Endothelial cell of umbilical vein (primary cell): ENCODE measurements around the gene HOXD4. TPM values are rescaled to one million over a fixed set of nuclear protein-coding genes. Genes with fewer than 3 reads are reported as not detected.

Source experiments
- BruUV-seq: library from RNA; stranded (reverse); fragments of 400-500 nt; replicated peaks from 2 replicates; lab custom pipeline; 2021; lab: Mats Ljungman, UMichigan
- CTCF ChIA-PET: fragments of 300-600, 350-600 bp; sonication (Branson Sonifier 250); formaldehyde crosslinking; loops from one replicate; lab custom pipeline; 2021; ENCODE audit warnings: antibody characterized with exemption, inconsistent platforms; lab: Charles Lee
- POLR2A ChIA-PET: fragments of 300-600, 350-600 bp; sonication (Branson Sonifier 250); formaldehyde crosslinking; loops from one replicate; lab custom pipeline; 2021; ENCODE audit warnings: antibody characterized with exemption, inconsistent platforms; lab: Charles Lee
- DNase-seq: peaks from one replicate; pipeline ENCODE4 v3.0.0-alpha.2; 2011; ENCODE audit warnings: low read depth, low spot score
- FAIRE-seq: peaks from 2 replicates; lab custom pipeline; 2011; peaks lifted over from hg19 to GRCh38; lab: Jason Lieb, UNC
- H2AFZ ChIP-seq: 2 replicates; pipeline ENCODE4 v1.6.0; 2012; ENCODE audit warnings: low read depth, low read length, control low read depth, inconsistent platforms
- H3K27ac ChIP-seq: 2 replicates; pipeline ENCODE4 v1.5.1; 2011; ENCODE audit warnings: low read depth, mild to moderate bottlenecking, control low read depth, low read length, moderate library complexity; ENCODE audit not compliant: insufficient read depth
- H3K27me3 ChIP-seq, 2 experiments: 2 replicates each; pipeline versions ENCODE4 v1.6.0 to v1.6.1; 2011; ENCODE audit warnings: low read length in 2 of 2, mixed read lengths in 1 of 2; ENCODE audit not compliant: control insufficient read depth in 2 of 2, insufficient read depth in 2 of 2
- H3K36me3 ChIP-seq, 2 experiments: 2 replicates in 1 of 2; 3 replicates in 1 of 2; pipeline ENCODE4 v1.5.1; 2011; ENCODE audit warnings: low read length in 2 of 2, mild to moderate bottlenecking in 1 of 2, moderate library complexity in 1 of 2; ENCODE audit not compliant: control insufficient read depth in 2 of 2, insufficient read depth in 2 of 2; ENCODE audit errors: extremely low read depth in 1 of 2
- H3K4me1 ChIP-seq: 3 replicates; pipeline ENCODE4 v1.5.1; 2011; ENCODE audit warnings: mild to moderate bottlenecking, low read length; ENCODE audit not compliant: control insufficient read depth, insufficient read depth; ENCODE audit errors: extremely low read depth
- H3K4me2 ChIP-seq: 2 replicates; pipeline ENCODE4 v1.6.1; 2011; ENCODE audit warnings: low read length, control low read depth, mixed read lengths; ENCODE audit not compliant: insufficient read depth
- H3K4me3 ChIP-seq, 3 experiments: fragments of 200-600 bp in 1 of 3; sonication (generic), shearing (Covaris generic) in 1 of 3; replicated peaks in 1 of 3; 2 replicates each; pipeline ENCODE4 v1.5.1; 2011 to 2016; ENCODE audit warnings: control low read depth in 3 of 3, low read length in 3 of 3, mild to moderate bottlenecking in 2 of 3, inconsistent platforms in 1 of 3, low read depth in 1 of 3, moderate library complexity in 1 of 3; ENCODE audit not compliant: insufficient read depth in 1 of 3
- H3K79me2 ChIP-seq: 2 replicates; pipeline ENCODE4 v1.6.0; 2012; ENCODE audit warnings: low read length, inconsistent platforms; ENCODE audit not compliant: control insufficient read depth, insufficient read depth
- H3K9ac ChIP-seq: replicated peaks from 2 replicates; pipeline ENCODE3; 2011; ENCODE audit warnings: low read length, control low read depth; ENCODE audit not compliant: insufficient read depth; ENCODE audit errors: extremely low read depth
- H3K9me1 ChIP-seq: replicated peaks from 3 replicates; pipeline ENCODE4 v1.6.0; 2011; ENCODE audit warnings: mild to moderate bottlenecking, low read length; ENCODE audit not compliant: control insufficient read depth, insufficient read depth; ENCODE audit errors: extremely low read depth
- H3K9me3 ChIP-seq: replicated peaks from 2 replicates; pipeline ENCODE4 v1.5.1; 2012; ENCODE audit warnings: low read length, inconsistent platforms; ENCODE audit not compliant: control insufficient read depth, insufficient read depth
- H4K20me1 ChIP-seq: replicated peaks from 2 replicates; pipeline ENCODE3; 2011; ENCODE audit warnings: mild to moderate bottlenecking, low read length; ENCODE audit not compliant: control insufficient read depth, insufficient read depth; ENCODE audit errors: extremely low read depth
- EZH2 ChIP-seq: IDR thresholded peaks from 2 replicates; pipeline ENCODE4 v1.6.1; 2012; ENCODE audit warnings: borderline replicate concordance, low read depth, mild to moderate bottlenecking, moderate library complexity, low read length, inconsistent platforms; ENCODE audit not compliant: severe bottlenecking
- FOS ChIP-seq: IDR thresholded peaks from 2 replicates; pipeline ENCODE4 v1.6.1; 2011; ENCODE audit warnings: mild to moderate bottlenecking, low read length, moderate library complexity, borderline replicate concordance; ENCODE audit not compliant: insufficient read depth
- GATA2 ChIP-seq: IDR thresholded peaks from 2 replicates; pipeline ENCODE4 v1.7.0; 2011; ENCODE audit warnings: low read depth, mild to moderate bottlenecking, moderate library complexity, mixed read lengths, low read length; ENCODE audit not compliant: insufficient read length, insufficient read depth
- JUN ChIP-seq: IDR thresholded peaks from 2 replicates; pipeline ENCODE4 v1.6.1; 2011; ENCODE audit warnings: borderline replicate concordance, low read depth; ENCODE audit not compliant: insufficient read length, insufficient read depth
- MYC ChIP-seq: IDR thresholded peaks from one replicate; pipeline ENCODE4 v1.6.1; 2011; ENCODE audit warnings: mild to moderate bottlenecking, low read depth, low read length
- POLR2A ChIP-seq: IDR thresholded peaks from 2 replicates; pipeline ENCODE4 v1.6.1; 2012; ENCODE audit warnings: low read depth, mild to moderate bottlenecking, control low read depth, low read length
- POLR2AphosphoS5 ChIP-seq: IDR thresholded peaks from 2 replicates; pipeline ENCODE4 v1.6.1; 2012; ENCODE audit warnings: low read depth, mild to moderate bottlenecking, control low read depth, low read length, moderate library complexity; ENCODE audit not compliant: insufficient read depth
- dilution Hi-C: fragments of 300-500 bp; cut with MboI; formaldehyde crosslinking; loops from one replicate; pipeline ENCODE4 v1.15.0; 2019; ENCODE audit warnings: low sequenced_read_pairs; ENCODE audit not compliant: extremely low pct_ligation_motif_present
- intact Hi-C: fragments of 100-400 bp; cut with micrococcal nuclease; formaldehyde crosslinking; loops from one replicate; pipeline ENCODE4 v1.10.0; 2022
- polyA plus RNA-seq, 4 experiments: library from polyadenylated mRNA; depleted of rRNA in 3 of 4; stranded (reverse) in 3 of 4; unstranded in 1 of 4; fragments of >200 nt; gene quantifications; 2 replicates each; pipeline versions ENCODE4 v1.2.1 to v1.2.3, GENCODE V29; 2011 to 2012; ENCODE audit warnings: missing spikeins in 1 of 4
- total RNA-seq: library from RNA; stranded (reverse); gene quantifications from 2 replicates; pipeline ENCODE4 v1.2.3, GENCODE V29; 2021
- TF ChIP-seq, protein P1 (sequence below): IDR thresholded peaks from 2 replicates; pipeline ENCODE4 v1.6.1; 2011; ENCODE audit not compliant: insufficient read depth, insufficient read length
- TF ChIP-seq, protein P2 (sequence below), 2 donors: IDR thresholded peaks; 1 replicate in 1 of 2; 2 replicates in 1 of 2; pipeline ENCODE4 v1.5.1; 2011; ENCODE audit warnings: low read length in 2 of 2, mild to moderate bottlenecking in 2 of 2, moderate library complexity in 2 of 2, control low read depth in 1 of 2, inconsistent platforms in 1 of 2, low read depth in 1 of 2; ENCODE audit not compliant: insufficient read depth in 1 of 2; ENCODE audit errors: extremely low read depth in 1 of 2

HOXD4 gene
- total and polyA plus RNA-seq, 2 donors (not counting 3 experiments of a cell fraction or from before 2014, with no cell fraction given) = 7.6 to 13.7 TPM

DNA sequence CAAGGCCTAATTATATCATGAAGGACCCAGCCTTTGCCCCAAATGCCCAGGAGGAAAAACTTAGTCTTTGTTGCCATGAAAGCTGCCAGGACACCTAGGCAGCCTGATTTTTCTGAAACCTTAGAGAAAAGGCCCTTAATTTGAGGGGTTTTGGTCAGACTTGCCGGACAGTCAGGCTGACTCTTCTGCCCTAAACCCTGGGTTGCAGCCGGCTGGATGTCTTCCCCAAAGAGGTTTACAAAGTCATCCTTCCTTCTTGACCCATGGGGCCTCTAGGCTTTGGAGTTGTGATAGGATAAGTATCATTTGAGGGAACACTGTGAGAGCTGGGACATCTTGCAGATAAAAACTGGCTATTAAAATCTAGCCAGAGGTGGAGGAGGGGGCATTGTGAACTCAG lies 34.7 kb downstream of the HOXD4 start:
- DNase-seq = no peak
- intact Hi-C loops (loop anchor here (5.0 kb wide), 2 partner anchors 96 to 466 kb away; no protein-coding TSS in a partner anchor), dilution Hi-C loops (no loop called here)
- TF ChIP-seq EZH2 = no peak
- TF ChIP-seq, protein P1, sequence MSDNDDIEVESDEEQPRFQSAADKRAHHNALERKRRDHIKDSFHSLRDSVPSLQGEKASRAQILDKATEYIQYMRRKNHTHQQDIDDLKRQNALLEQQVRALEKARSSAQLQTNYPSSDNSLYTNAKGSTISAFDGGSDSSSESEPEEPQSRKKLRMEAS = no peak
- no peak for TF ChIP-seq GATA2
- TF ChIP-seq MYC = no peak
- TF ChIP-seq FOS = no peak
- no peak for TF ChIP-seq POLR2A
- TF ChIP-seq JUN = no peak
- TF ChIP-seq, protein P2, sequence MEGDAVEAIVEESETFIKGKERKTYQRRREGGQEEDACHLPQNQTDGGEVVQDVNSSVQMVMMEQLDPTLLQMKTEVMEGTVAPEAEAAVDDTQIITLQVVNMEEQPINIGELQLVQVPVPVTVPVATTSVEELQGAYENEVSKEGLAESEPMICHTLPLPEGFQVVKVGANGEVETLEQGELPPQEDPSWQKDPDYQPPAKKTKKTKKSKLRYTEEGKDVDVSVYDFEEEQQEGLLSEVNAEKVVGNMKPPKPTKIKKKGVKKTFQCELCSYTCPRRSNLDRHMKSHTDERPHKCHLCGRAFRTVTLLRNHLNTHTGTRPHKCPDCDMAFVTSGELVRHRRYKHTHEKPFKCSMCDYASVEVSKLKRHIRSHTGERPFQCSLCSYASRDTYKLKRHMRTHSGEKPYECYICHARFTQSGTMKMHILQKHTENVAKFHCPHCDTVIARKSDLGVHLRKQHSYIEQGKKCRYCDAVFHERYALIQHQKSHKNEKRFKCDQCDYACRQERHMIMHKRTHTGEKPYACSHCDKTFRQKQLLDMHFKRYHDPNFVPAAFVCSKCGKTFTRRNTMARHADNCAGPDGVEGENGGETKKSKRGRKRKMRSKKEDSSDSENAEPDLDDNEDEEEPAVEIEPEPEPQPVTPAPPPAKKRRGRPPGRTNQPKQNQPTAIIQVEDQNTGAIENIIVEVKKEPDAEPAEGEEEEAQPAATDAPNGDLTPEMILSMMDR (IDR thresholded peaks at IDR 0.05; ENCODE audit: extremely low read depth in 1 of 2, insufficient read depth in 1 of 2, low read depth in 1 of 2, low read length in 2 of 2) = no peak
- TF ChIP-seq POLR2AphosphoS5 = no peak
- no peaks in the 10 kb centered on the region for H3K27me3 ChIP-seq
- no peaks in the 10 kb centered on the region for H3K36me3 ChIP-seq
- no peaks in the 10 kb centered on the region for H3K9me1 ChIP-seq
- no peak overlapping the region for H2AFZ ChIP-seq
- ChIA-PET CTCF (interaction anchor here (1.2 to 6.6 kb wide), 2 partner anchors 11 to 269 kb away, joined by 3 to 59 read pairs; no protein-coding TSS in a partner anchor), POLR2A (no interaction called here)
- no peak overlapping the region for H3K27ac ChIP-seq
- peaks cover 4% of the 10 kb centered on the region for H3K79me2 ChIP-seq
- no peaks in the 10 kb centered on the region for H4K20me1 ChIP-seq
- H3K4me3 ChIP-seq = no peak overlapping the region
- H3K9ac ChIP-seq = no peak overlapping the region
- H3K4me2 ChIP-seq = no peak overlapping the region
- H3K4me1 ChIP-seq = peaks cover 20% of the 10 kb centered on the region
- no peaks in the 10 kb centered on the region for H3K9me3 ChIP-seq
- no peak for FAIRE-seq
- BruUV-seq = no TSS peak
